Islet of Langerhans (tissue), 1 donor: ENCODE measurements around the gene UQCRFS1.
"Not testable (repeated sequence)": the region's sequence is repeated elsewhere in the genome, so short reads cannot be mapped to it uniquely, and the experiment has no call there.

Experiments used
- FAIRE-seq: peaks from one replicate; lab custom pipeline; 2011; peaks lifted over from hg19 to GRCh38; lab: Jason Lieb, UNC

The UQCRFS1 gene

DNA sequence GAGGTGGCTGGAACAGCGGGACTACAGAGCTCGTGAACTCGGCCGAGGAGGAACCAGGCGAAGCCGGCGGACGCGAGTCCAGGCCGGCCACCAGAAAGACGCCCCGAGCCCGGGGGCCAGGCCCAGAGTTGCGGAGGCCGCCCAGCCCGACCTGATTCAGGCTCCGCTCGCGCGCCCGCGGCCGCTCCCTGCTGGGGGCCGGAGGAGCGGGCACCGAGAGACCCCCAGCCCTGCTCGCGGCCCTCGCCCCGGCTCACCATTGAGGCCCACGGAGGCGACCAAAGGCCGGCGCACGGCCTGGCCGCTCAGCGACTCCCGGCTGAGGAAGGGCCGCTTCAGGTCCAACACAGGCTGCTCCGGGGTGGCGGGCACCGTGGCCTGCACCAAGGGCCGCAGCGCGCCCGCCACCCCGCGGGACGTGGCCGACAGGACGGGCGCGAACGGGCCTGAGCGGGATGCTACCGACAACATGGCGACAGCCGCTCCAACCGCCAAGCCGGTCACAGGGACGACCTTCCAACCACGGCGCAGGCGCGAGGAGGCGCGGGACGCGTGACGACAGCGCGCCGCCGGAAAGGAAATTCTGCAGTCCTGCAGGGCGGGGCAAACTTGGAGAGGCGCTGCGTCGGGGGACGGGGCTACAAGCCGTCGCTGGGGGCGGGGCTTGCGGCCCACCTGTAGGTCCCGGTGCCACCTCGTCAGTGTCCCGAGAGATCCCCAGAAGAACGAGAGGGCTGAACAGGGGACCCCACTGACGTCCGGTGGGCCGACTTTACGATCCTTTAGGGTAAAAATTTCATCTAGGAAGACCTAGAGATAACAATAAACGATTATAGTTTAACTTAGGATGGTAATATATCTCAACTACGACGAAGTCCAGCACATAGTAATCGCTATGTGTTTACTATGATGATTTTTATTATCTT lies at the start of gene UQCRFS1:
UQCRFS1 (minus strand) TSS at position 504 of the 926 bp plus-strand sequence; CDS start at position 471, 33 bp downstream.
- FAIRE-seq: no peak

- no peak for FAIRE-seq
These were observed 49.1 kb upstream of the UQCRFS1 start for GRCh38 chr19:29262085-29262484.

- FAIRE-seq: no peak
These were observed 47.7 kb upstream of the UQCRFS1 start for GRCh38 chr19:29260477-29261317.

- FAIRE-seq: no peak
These were observed 46.9 kb upstream of the UQCRFS1 start for GRCh38 chr19:29259867-29260281.

DNA sequence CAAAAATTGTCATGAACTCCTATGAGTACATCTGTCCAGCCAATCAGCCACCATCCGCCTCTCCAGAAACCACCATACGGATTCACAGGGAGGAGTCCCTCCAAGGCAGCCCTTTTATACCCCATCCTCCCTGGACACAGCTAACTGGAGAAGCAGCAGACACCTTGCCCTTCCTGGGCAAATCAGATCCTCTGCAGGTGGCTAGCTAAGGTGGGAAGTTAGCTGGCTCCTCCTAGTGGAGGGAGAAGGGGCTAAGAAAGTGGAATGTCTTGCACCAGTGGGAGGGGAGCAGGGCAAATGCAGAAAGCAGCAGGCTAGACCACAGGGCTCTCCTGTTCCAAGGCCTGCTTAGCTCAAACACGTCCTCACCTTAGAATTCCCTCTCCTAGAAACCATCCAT lies 46.2 kb upstream of the UQCRFS1 start:
- no peak for FAIRE-seq

DNA sequence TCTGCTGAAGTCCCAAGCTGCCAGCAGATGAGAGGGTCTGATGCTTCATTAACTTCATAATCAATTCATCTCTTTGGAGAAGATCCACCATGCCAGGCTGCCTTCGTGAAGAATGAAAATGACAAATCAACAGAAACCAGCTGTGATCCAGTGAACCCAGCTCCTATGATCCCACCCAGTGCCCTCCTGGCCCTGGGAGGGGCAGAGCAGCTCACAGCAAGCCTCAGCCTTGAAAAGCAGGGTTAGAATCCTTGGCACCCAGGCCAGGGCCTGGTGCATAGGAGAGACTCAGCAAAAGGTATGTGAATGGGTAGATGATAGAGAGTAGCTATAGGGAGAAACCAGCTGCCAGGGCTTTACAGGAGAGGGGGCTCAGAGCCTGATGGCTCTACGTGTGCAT lies 43.6 kb upstream of the UQCRFS1 start:
- FAIRE-seq: no peak

DNA sequence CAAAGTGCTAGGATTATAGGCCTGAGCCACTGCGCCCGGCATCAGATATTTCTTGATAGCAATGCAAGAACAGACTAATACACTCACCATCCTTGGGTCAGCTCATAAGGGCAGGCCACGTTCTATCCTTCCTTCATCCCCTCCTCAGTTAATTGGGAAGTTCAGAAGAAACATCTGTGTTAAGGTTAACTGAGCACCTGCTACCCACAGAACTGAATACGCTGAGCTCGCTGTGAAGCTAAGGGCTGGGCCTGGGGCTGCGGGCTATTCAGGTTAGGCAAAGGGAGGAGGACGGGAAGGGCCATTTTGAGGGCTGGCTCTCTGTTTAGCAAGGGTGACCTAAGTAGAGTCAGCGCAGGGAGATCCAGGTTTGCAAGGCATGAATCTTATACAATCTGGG lies 43.0 kb upstream of the UQCRFS1 start:
- FAIRE-seq: no peak

- no peak for FAIRE-seq
These were observed 42.1 kb upstream of the UQCRFS1 start for GRCh38 chr19:29255006-29255405.

GRCh38 chr19:29249798-29250197 lies 36.8 kb upstream of the UQCRFS1 start:
- FAIRE-seq: not testable (repeated sequence)

DNA sequence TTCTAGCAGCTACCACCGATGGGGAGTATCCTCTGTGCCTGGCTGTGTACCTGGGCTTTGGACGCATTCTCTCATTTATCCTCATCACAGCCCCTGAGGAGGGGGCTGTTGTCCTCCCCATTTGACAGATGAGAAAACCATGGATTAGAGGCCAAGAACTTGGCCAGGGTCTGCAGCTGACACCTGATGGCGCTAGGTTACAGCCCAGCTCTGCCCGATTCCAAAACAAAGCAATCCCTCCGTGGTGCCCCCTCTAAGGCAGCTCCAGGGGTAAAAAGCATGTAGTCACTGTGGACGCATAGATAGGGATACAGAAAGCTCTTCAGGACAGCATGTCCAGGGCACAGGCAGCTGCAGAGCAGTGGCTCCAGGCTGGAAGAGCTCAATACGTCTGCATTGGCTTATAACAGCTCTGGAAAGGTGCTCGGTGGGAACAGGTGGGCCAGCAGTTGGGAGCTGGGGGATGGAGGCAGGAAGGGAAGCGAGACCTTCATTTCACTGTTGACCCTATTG lies 35.4 kb upstream of the UQCRFS1 start:
- no peak for FAIRE-seq

DNA sequence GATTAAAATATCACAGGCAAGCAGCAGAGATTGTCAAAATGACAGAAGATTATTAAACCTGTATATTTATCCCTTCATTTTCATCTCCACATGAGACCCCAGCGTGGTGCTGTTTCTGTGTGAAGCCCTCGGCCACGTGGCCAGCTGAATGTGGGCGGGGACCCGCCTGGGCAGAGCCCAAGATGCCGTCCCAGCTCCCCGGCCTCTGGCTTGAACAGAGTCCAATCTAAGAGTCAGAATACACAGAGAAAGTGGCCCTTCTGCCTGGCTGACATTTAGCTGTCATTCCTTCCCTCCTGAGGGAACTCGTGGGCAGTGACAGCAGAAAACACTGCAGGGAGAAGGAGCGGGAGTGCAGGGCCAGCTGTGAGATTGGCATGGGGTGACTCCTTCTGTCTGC lies 34.9 kb upstream of the UQCRFS1 start:
- FAIRE-seq: no peak

DNA sequence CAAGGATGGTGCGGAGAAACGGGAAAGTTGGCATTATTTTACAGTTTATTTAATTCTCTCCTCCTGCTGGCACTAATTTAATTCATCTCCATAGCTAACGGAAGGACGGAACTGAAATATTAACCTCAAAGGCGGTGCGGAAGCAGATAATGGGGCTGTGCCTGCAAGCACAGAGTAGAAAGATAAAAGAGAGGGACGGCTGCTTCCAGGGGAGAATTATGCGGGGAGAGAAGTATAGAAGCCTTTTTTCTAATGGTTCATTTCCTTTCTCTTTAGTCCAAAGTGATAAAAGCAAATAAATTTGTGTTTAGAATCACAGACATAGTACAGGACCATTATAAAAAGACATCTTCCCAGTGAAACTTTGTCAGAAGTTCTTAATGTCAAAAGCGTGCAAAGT lies 34.5 kb upstream of the UQCRFS1 start:
- no peak for FAIRE-seq

GRCh38 chr19:29247051-29247450 lies 34.1 kb upstream of the UQCRFS1 start:
- no peak for FAIRE-seq

DNA sequence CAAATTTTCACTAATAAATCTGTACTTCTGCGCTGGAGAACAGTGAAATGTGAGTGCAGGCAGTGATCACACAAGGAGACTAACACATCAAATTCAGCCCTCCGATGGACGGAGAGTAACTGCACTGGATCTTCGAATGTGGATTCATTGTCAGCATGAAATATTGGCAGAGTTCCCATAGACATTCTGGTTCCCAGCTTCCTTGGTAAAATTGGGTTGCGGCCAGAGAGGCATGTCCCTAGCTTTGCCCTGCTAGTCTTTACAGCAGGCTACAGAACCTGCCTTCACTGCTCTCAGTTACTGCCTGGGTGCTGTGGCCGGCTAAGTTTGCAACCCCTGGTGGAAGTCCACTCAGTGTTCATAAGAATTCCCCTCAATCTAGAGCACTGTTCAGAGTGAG lies 32.3 kb upstream of the UQCRFS1 start:
- no peak for FAIRE-seq

- no peak for FAIRE-seq
These were observed 28.4 kb upstream of the UQCRFS1 start for GRCh38 chr19:29241324-29241723.

- no peak for FAIRE-seq
These were observed 26.3 kb upstream of the UQCRFS1 start for GRCh38 chr19:29239213-29239776.

DNA sequence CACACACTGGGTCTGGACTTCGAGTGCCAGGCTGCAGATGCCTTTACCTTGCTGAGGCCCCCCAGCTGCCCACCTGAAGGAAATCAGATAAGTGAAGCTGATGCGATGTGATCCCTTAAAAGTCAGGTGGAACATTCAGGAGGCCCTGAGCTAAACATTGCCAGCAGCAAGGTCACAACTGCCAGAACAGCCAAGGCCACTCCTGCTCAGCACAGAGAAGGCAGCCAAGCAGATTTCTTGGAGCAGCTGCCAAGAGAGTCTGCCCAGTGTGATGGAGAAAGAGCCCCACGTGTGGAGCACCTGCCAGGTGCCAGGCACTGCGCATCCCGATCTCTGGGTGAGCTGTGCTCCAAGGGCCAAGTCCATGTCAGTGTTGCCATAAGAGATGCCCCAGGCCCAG lies 20.6 kb upstream of the UQCRFS1 start:
- FAIRE-seq: no peak

GRCh38 chr19:29232315-29232852 lies 19.4 kb upstream of the UQCRFS1 start:
- no peak for FAIRE-seq

- FAIRE-seq: not testable (repeated sequence)
These were observed 18.4 kb upstream of the UQCRFS1 start for GRCh38 chr19:29231306-29231705.

- FAIRE-seq: no peak
These were observed 4.7 kb upstream of the UQCRFS1 start for GRCh38 chr19:29217616-29218015.

- FAIRE-seq: no peak
These were observed 3.1 kb upstream of the UQCRFS1 start for GRCh38 chr19:29216021-29216420.

DNA sequence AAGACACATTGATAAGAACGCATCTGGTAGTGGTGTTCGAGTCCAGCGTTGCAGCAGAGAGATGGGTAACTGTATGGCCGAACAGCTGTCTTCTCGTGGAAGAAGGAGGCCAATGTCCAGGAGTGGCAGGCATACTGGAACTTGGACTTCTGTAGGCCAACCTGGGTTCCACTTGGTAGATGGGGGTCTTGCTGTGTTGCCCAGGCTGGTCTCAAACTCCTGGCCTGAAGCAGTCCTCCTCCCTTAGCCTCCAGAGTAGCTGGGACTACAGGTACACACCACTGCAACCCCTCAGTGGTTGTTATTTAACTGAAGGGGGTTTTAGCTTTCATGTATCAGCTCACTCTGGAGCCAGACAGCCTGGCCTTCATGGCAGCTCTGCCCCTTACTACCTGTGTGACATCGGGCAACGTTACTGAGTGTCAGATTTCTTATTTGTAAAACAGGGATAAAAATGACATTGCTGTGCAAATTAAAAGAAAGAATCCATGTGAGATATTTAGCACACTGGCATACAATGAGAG lies 2.4 kb upstream of the UQCRFS1 start:
- FAIRE-seq: no peak
